HCT116 (cell line): ENCODE measurements around the gene GLRX. TPM values are rescaled to one million over a fixed set of nuclear protein-coding genes. Genes with fewer than 3 reads are reported as not detected.

Experiments used
- ATAC-seq: fragments of 200-7000 bp; cut with Tn5 transposase; 2 replicates; pipeline ENCODE4 v1.9.1; 2020; ENCODE audit warnings: mild to moderate bottlenecking, moderate library complexity
- BruUV-seq: library from RNA; stranded (reverse); fragments of 400-500 nt; replicated peaks from 2 replicates; lab custom pipeline; 2021; lab: Mats Ljungman, UMichigan
- CTCF ChIA-PET: fragments of 300-600 bp; sonication (Branson Sonifier 250); formaldehyde crosslinking; loops from one replicate; lab custom pipeline; 2021; ENCODE audit warnings: antibody characterized with exemption; lab: Charles Lee
- POLR2A ChIA-PET: fragments of 300-600, 350-600 bp; sonication (Branson Sonifier 250); formaldehyde crosslinking; loops from one replicate; lab custom pipeline; 2021; ENCODE audit warnings: antibody characterized with exemption; lab: Charles Lee
- RAD21 ChIA-PET, 2 experiments: fragments of 300-600 bp; sonication (Branson Sonifier 250); formaldehyde crosslinking; loops; one replicate each; lab custom pipeline; 2023; ENCODE audit warnings: low total read pairs in 2 of 2; ENCODE audit not compliant: uncharacterized antibody in 2 of 2, unreplicated experiment in 2 of 2, low non-redundant PET in 1 of 2; lab: Charles Lee
- DNase-seq: peaks from one replicate; pipeline ENCODE4 v3.0.0-alpha.2; 2010; ENCODE audit warnings: low read depth, low spot score
- H2AFZ ChIP-seq: fragments of 200-600 bp; shearing (Covaris generic), sonication (generic); 2 replicates; pipeline ENCODE4 v1.6.1; 2017; ENCODE audit warnings: low read depth, mixed run types, mixed read lengths, antibody characterized with exemption, low read length; ENCODE audit not compliant: poor library complexity, severe bottlenecking
- H3K27ac ChIP-seq: 2 replicates; pipeline ENCODE4 v1.5.1; 2012; ENCODE audit warnings: low read depth, low read length
- H3K27me3 ChIP-seq: fragments of 200-600 bp; sonication (generic); 2 replicates; pipeline ENCODE4 v1.6.1; 2016; ENCODE audit warnings: mixed run types, low read length, mixed read lengths; ENCODE audit not compliant: insufficient read depth
- H3K36me3 ChIP-seq, 2 experiments: fragments of 200-500 bp in 1 of 2; fragments of 200-600 bp in 1 of 2; sonication (Bioruptor generic) in 1 of 2; sonication (generic) in 1 of 2; 2 replicates each; pipeline versions ENCODE4 v1.5.1 to v1.6.1; 2014 to 2016; ENCODE audit warnings: low read length in 2 of 2, inconsistent platforms in 1 of 2, mixed read lengths in 1 of 2, mixed run types in 1 of 2; ENCODE audit not compliant: insufficient read depth in 2 of 2, control insufficient read depth in 1 of 2
- H3K4me1 ChIP-seq, 2 experiments: fragments of 200-600 bp in 1 of 2; sonication (generic) in 1 of 2; 2 replicates each; pipeline versions ENCODE4 v1.5.1 to v1.6.1; 2012 to 2017; ENCODE audit warnings: low read length in 2 of 2, inconsistent platforms in 1 of 2, mild to moderate bottlenecking in 1 of 2, mixed read lengths in 1 of 2, mixed run types in 1 of 2, moderate library complexity in 1 of 2; ENCODE audit not compliant: insufficient read depth in 2 of 2, control insufficient read depth in 1 of 2
- H3K4me2 ChIP-seq: fragments of 200-600 bp; sonication (generic); 2 replicates; pipeline ENCODE4 v1.6.1; 2017; ENCODE audit warnings: mixed run types, low read length, mixed read lengths
- H3K4me3 ChIP-seq, 2 experiments: fragments of 200-600 bp in 1 of 2; sonication (generic) in 1 of 2; replicated peaks in 1 of 2; 2 replicates each; pipeline ENCODE4 v1.5.1; 2011 to 2016; ENCODE audit warnings: low read length in 2 of 2, control low read depth in 1 of 2, low read depth in 1 of 2, mild to moderate bottlenecking in 1 of 2, mixed read lengths in 1 of 2, mixed run types in 1 of 2
- H3K79me2 ChIP-seq: fragments of 200-600 bp; sonication (generic); 2 replicates; pipeline ENCODE4 v1.6.1; 2017; ENCODE audit warnings: mild to moderate bottlenecking, mixed run types, low read length, moderate library complexity, mixed read lengths; ENCODE audit not compliant: insufficient read depth
- H3K9ac ChIP-seq: fragments of 200-600 bp; sonication (generic); 2 replicates; pipeline ENCODE4 v1.6.1; 2016; ENCODE audit warnings: low read length, mixed read lengths
- H3K9me2 ChIP-seq: fragments of 200-600 bp; sonication (generic), shearing (Covaris generic); 2 replicates; pipeline ENCODE4 v1.6.1; 2017; ENCODE audit warnings: mixed run types, mild to moderate bottlenecking, moderate library complexity; ENCODE audit not compliant: insufficient read depth
- H3K9me3 ChIP-seq, 2 experiments: fragments of 200-500 bp in 1 of 2; fragments of 200-600 bp in 1 of 2; sonication (Bioruptor generic) in 1 of 2; sonication (generic) in 1 of 2; 2 replicates each; pipeline ENCODE4 v1.6.1; 2014 to 2017; ENCODE audit warnings: low read length in 2 of 2, mixed read lengths in 2 of 2, inconsistent platforms in 1 of 2, low read depth in 1 of 2, mild to moderate bottlenecking in 1 of 2, mixed run types in 1 of 2, moderate library complexity in 1 of 2; ENCODE audit not compliant: control insufficient read depth in 1 of 2, insufficient read depth in 1 of 2
- H4K20me1 ChIP-seq: fragments of 200-600 bp; sonication (generic), shearing (Covaris generic); 2 replicates; pipeline ENCODE4 v1.6.1; 2017; ENCODE audit warnings: mixed run types, mild to moderate bottlenecking, moderate library complexity; ENCODE audit not compliant: insufficient read depth
- CBX3 ChIP-seq: IDR thresholded peaks from 2 replicates; pipeline ENCODE4 v1.6.1; 2012; ENCODE audit warnings: low read depth
- CTCF ChIP-seq, 3 experiments: fragments of 200-600 bp in 1 of 3; sonication (generic) in 1 of 3; IDR thresholded peaks in 2 of 3; conservative IDR thresholded peaks in 1 of 3; 2 replicates each; pipeline ENCODE4 v1.5.1; 2012 to 2017; ENCODE audit warnings: low read depth in 2 of 3, low read length in 2 of 3, antibody characterized with exemption in 1 of 3, borderline replicate concordance in 1 of 3, control low read depth in 1 of 3, mild to moderate bottlenecking in 1 of 3, mixed read lengths in 1 of 3, mixed run types in 1 of 3, moderate library complexity in 1 of 3; ENCODE audit not compliant: insufficient read depth in 1 of 3
- EGR1 ChIP-seq: IDR thresholded peaks from 2 replicates; pipeline ENCODE4 v1.6.1; 2012; ENCODE audit warnings: low read depth
- EZH2 ChIP-seq: fragments of 200-600 bp; sonication (generic); IDR thresholded peaks from 2 replicates; pipeline ENCODE4 v1.6.1; 2017; ENCODE audit warnings: antibody characterized with exemption, mixed run types
- EZH2phosphoT487 ChIP-seq: fragments of 200-600 bp; IDR thresholded peaks from 2 replicates; pipeline ENCODE4 v1.6.1; 2018; ENCODE audit warnings: antibody characterized with exemption, borderline replicate concordance
- JUND ChIP-seq: IDR thresholded peaks from 2 replicates; pipeline ENCODE4 v1.6.1; 2012
- MAX ChIP-seq: IDR thresholded peaks from 2 replicates; pipeline ENCODE4 v1.6.1; 2012
- POLR2A ChIP-seq: IDR thresholded peaks from 2 replicates; pipeline ENCODE4 v1.7.0; 2011; ENCODE audit warnings: borderline replicate concordance; ENCODE audit not compliant: insufficient read depth, insufficient read length; ENCODE audit errors: extremely low read depth
- POLR2AphosphoS5 ChIP-seq: IDR thresholded peaks from 2 replicates; pipeline ENCODE4 v1.6.1; 2011; ENCODE audit warnings: mild to moderate bottlenecking, low read depth, low read length, moderate library complexity
- REST ChIP-seq: IDR thresholded peaks from 2 replicates; pipeline ENCODE4 v1.6.1; 2012; ENCODE audit warnings: low read depth
- SIN3A ChIP-seq: IDR thresholded peaks from 2 replicates; pipeline ENCODE4 v1.6.1; 2012; ENCODE audit warnings: low read depth
- SP1 ChIP-seq: IDR thresholded peaks from 2 replicates; pipeline ENCODE4 v1.6.1; 2012; ENCODE audit warnings: low read depth
- SRF ChIP-seq: IDR thresholded peaks from 2 replicates; pipeline ENCODE4 v1.6.1; 2012; ENCODE audit warnings: low read depth
- TCF7L2 ChIP-seq: IDR thresholded peaks from 2 replicates; pipeline ENCODE4 v1.7.0; 2011; ENCODE audit warnings: borderline replicate concordance, inconsistent platforms; ENCODE audit not compliant: insufficient read depth, insufficient read length; ENCODE audit errors: extremely low read depth
- YY1 ChIP-seq: IDR thresholded peaks from 2 replicates; pipeline ENCODE4 v1.6.1; 2011; ENCODE audit warnings: low read length, low read depth, moderate library complexity, mild to moderate bottlenecking; ENCODE audit not compliant: insufficient replicate concordance; ENCODE audit errors: extremely low read depth
- ZBTB33 ChIP-seq: IDR thresholded peaks from 2 replicates; pipeline ENCODE4 v1.6.1; 2011; ENCODE audit warnings: mild to moderate bottlenecking, low read length, moderate library complexity; ENCODE audit not compliant: insufficient replicate concordance; ENCODE audit errors: extremely low read depth
- ZFX ChIP-seq: fragments of 450-650 bp; IDR thresholded peaks from 2 replicates; pipeline ENCODE4 v1.6.1; 2017
- ZNF274 ChIP-seq: fragments of 200-500 bp; sonication (Bioruptor generic); IDR thresholded peaks from 2 replicates; pipeline ENCODE4 v1.6.1; 2014; ENCODE audit warnings: mild to moderate bottlenecking, low read depth, low read length, inconsistent platforms
- intact Hi-C: fragments of 100-400 bp; cut with micrococcal nuclease; formaldehyde crosslinking; loops from 2 replicates; pipeline ENCODE4 v1.10.0; 2022
- total RNA-seq: library from RNA; stranded (reverse); gene quantifications from one replicate; pipeline ENCODE4 v1.2.1, GENCODE V29; 2021; ENCODE audit not compliant: unreplicated experiment

The GLRX gene
- total RNA-seq, 1 experiment from 2014 or later = 29.3 TPM

GRCh38 chr5:95853490-95853889 is 31.0 kb upstream of the GLRX start:
- TF ChIP-seq ZNF274 (no peak), REST (no peak), TCF7L2 (no peak), EZH2phosphoT487 (no peak), ZFX (no peak), YY1 (no peak), EZH2 (no peak), CBX3 (no peak), SIN3A (no peak), EGR1 (no peak), SRF (no peak), SP1 (no peak), POLR2AphosphoS5 (no peak), CTCF (IDR thresholded peaks at IDR 0.05 in 2 of 3, conservative IDR thresholded peaks at IDR 0.05 in 1 of 3; ENCODE audit: borderline replicate concordance in 1 of 3, insufficient read depth in 1 of 3, low read depth in 2 of 3, low read length in 2 of 3) (no peak), JUND (no peak), POLR2A (no peak), ZBTB33 (no peak), MAX (no peak)
- ChIA-PET RAD21 (interaction anchor here in 1 of 2 experiments (0.5 kb wide), 1 partner anchor 156 kb away, joined by 3 read pairs; no protein-coding TSS in a partner anchor), POLR2A (interaction anchor here (0.6 kb wide), 1 partner anchor 31 kb away, joined by 5 read pairs; the partner anchor contains the start of gene GLRX), CTCF (interaction anchor here (1.4 kb wide), 1 partner anchor 72 kb away, joined by 4 read pairs; no protein-coding TSS in a partner anchor)
- Histone ChIP-seq H3K4me3 (no peak overlapping the region), H2AFZ (no peak overlapping the region), H3K36me3 (no peaks in the 10 kb centered on the region), H3K27ac (no peak overlapping the region), H3K4me1 (peaks cover 0 to 3% of the 10 kb centered on the region in 2 experiments; a peak in 1 of 4 replicates), H3K79me2 (no peaks in the 10 kb centered on the region), H3K27me3 (no peaks in the 10 kb centered on the region), H3K9me2 (no peaks in the 10 kb centered on the region), H3K4me2 (no peak overlapping the region), H4K20me1 (no peaks in the 10 kb centered on the region), H3K9ac (no peak overlapping the region), H3K9me3 (no peaks in the 10 kb centered on the region)
- no TSS peak for BruUV-seq
- intact Hi-C loops = no loop called here
- no peak for DNase-seq
- no peak for ATAC-seq
